ENCODE data around the gene ITPRID2.

ITPRID2 gene

GRCh38 chr2:181891258-181891965, at the start of gene ITPRID2:
ITPRID2 (plus strand) TSS chr2:181891730; CDS start chr2:181892067, 337 bp downstream.
- DNase-seq (ENCODE audit: low spot score) = peak; percentile 54

- no peak for DNase-seq (ENCODE audit: low spot score)
Observed at GRCh38 chr2:181844551-181845290, 46.8 kb upstream of the ITPRID2 start.

DNA sequence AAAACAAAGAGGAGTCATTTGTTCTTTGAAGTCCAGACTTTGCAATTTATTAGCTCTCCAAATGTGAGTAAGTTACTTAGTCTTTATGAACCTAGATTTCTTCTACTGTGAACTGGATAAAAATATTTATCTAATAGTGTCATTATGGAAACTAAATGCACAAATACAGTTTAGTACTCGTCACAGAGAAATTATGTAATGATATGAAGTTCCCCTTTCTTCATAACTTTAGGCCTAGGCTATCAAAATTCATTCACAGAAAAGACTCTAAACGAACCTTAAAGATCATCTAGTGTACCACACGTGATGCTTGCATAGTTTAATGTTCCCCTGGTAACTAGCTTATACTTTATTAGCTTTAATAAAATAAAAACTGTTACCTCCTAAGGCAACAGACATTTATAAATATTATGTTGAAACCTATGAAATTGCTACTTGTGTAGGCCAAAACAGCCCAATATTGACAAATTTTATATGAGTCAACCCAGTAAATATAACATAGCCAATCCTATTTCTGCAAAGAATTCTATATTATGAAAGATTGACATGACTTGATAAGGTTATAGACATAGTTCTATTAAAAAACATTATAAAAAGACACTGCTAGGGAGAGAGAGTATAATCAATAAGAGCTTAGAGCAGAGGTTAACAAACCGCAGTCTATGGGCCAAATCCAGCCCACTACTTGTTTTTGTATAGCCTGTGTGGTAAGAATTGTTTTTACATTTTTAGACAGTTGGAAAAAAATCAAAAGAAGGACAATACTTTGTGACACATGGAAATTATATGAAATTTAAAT, 44.9 kb upstream of the ITPRID2 start:
- DNase-seq (ENCODE audit: low spot score) = no peak

DNA sequence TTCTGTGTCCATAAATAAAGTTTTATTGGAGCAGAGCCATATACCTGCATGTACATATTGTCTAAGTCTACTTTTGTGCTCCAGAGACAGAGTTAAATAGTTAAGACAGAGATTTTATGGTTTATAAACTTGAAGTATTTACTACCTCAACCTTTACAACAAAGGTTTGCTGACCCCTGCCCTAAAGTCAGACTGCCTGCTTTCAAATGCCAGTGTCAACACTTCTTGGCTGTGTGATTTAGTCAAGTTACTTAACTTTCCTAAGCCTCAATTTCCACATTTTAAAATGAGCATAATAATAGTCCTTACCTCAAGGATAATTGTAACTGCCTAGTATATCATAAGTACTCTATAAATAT, 44.4 kb upstream of the ITPRID2 start:
- DNase-seq (ENCODE audit: low spot score) = no peak

GRCh38 chr2:181847702-181848101, 43.8 kb upstream of the ITPRID2 start:
- no peak for DNase-seq (ENCODE audit: low spot score)

DNA sequence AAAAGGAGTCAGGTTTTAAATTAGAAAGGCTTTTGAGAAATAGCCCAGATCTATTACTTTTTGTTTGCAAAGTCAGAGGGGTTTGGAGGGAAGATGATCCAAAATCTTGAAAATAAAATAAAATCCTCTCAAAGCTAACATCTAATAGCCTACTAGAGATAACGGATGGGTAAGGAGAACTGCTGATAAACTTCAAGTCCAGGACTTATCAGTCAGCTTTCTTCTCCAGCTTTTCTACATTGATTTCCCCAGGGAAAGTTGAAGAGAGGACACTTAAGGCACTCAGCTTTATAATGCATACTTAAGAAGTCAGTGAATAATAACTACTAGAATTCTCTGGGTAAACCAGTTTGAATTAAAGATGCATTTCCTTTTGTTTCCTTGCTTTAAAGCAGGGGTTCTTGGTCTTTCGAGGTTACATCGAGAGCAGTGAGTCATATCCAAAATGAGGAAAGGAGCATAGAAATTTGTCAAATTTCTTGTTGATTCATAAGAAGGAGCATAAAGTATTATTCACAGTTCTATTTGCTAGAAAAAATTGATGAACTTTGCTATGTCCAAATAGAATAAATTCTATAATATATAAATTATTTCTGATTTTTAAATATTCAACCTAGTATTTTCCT, 43.2 kb upstream of the ITPRID2 start:
- no peak for DNase-seq (ENCODE audit: low spot score)

DNA sequence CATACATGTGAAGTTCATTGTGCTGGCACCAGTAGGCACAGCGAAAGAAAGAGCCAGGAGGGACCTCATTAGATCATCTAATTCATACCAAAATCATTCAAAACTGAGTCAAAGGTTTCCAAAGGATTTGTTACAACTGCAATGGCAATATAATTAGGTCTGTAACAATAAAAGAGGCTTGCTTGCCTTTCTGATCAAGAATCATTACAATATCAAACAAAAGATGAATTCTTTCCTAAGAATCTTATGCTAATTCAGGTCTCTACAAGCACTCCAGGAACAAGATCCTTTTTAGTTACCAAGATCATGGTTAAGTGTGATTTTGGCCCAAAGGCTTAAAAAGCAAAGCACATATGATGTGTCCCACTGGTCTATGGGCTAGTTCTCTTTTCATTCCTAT, 41.9 kb upstream of the ITPRID2 start:
- no peak for DNase-seq (ENCODE audit: low spot score)

GRCh38 chr2:181850936-181851560, 40.5 kb upstream of the ITPRID2 start:
- DNase-seq (ENCODE audit: low spot score) = no peak

DNA sequence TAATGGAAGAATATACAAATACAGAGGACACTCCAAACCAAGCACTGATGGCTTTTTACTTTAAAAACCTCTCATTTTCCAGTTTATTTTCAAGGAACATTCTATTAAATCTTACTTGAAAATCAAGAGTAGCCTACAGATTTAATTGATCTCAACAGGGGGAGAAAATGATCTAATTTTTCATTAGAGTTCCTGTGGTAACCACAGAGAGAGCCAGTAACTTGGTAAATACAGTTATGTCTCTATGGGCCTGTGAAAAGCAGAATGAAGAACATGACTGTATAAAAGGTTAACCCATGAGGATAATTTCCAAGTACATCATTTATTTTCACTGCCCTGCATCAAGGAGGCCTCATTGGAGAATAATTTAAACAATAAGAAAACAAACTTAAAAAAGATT, 39.8 kb upstream of the ITPRID2 start:
- no peak for DNase-seq (ENCODE audit: low spot score)

GRCh38 chr2:181853696-181854095, 37.8 kb upstream of the ITPRID2 start:
- no peak for DNase-seq (ENCODE audit: low spot score)

GRCh38 chr2:181857483-181857882, 34.0 kb upstream of the ITPRID2 start:
- DNase-seq (ENCODE audit: low spot score) = no peak

GRCh38 chr2:181858600-181858999, 32.9 kb upstream of the ITPRID2 start:
- DNase-seq (ENCODE audit: low spot score) = no peak

- DNase-seq (ENCODE audit: low spot score) = no peak
Observed at GRCh38 chr2:181859123-181859522, 32.4 kb upstream of the ITPRID2 start.

DNA sequence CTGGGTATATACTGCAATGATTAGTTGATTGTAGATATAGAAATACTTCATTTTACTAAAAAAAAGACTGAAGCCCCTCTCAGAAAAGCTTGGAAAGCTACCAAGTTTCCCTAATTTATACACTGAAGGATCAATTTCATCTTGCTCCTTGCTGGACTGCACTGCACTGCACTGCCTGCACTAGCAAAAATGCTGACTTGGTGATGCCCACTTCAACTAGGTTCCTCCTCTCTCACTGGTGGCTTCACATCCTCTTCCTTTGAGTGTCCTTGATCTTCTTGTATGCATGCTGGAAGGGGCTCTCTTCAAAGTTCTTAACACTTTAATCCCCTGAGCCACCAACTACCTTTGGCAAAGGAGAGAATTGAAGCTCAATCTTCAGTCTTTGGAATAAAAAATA, 31.7 kb upstream of the ITPRID2 start:
- no peak for DNase-seq (ENCODE audit: low spot score)

GRCh38 chr2:181861379-181861778, 30.2 kb upstream of the ITPRID2 start:
- DNase-seq (ENCODE audit: low spot score) = no peak

- DNase-seq (ENCODE audit: low spot score) = no peak
Observed at GRCh38 chr2:181862583-181863281, 28.8 kb upstream of the ITPRID2 start.

GRCh38 chr2:181872178-181872577, 19.4 kb upstream of the ITPRID2 start:
- no peak for DNase-seq (ENCODE audit: low spot score)

DNA sequence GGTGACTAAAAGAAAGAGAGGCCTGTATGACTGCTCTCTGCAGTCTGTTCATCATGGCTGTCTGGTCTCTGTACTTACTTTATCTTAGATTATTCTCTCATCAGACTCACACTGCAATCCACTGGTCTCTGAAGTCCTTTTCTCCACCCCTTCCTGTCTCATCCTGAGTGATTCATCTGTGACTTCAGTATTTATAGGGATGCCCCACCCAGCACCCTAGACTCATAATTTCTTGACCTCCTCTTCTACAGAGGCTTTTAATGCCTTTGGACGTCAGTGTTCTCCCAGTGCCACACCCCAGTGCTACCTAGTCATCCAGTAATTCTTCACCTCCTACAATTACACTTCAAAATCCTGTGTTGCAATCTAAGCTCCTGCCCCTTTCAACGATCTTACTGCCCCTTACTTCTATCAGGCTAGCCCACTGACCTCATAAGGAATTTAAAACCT, 14.9 kb upstream of the ITPRID2 start:
- DNase-seq (ENCODE audit: low spot score) = no peak

- DNase-seq (ENCODE audit: low spot score) = no peak
Observed at GRCh38 chr2:181877181-181877664, 14.3 kb upstream of the ITPRID2 start.

DNA sequence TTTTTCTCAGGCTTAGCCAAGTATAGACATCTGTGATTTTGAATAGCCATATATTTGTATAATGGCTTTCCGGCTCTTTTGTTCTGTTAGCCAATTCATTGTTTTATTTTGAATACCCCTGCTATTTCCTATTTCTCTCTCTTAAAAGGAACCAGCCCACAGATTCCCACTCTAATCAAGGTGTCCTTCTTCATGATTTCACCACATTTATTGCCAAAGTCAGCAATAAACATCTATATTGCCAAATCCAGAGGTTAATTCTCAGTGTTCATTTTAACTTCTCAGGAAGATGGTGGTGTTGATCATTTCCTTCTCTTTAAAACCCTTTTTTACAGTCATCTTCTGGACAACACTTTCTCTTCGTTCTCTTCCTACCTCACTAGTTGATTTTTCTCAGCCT, 13.1 kb upstream of the ITPRID2 start:
- no peak for DNase-seq (ENCODE audit: low spot score)

DNA sequence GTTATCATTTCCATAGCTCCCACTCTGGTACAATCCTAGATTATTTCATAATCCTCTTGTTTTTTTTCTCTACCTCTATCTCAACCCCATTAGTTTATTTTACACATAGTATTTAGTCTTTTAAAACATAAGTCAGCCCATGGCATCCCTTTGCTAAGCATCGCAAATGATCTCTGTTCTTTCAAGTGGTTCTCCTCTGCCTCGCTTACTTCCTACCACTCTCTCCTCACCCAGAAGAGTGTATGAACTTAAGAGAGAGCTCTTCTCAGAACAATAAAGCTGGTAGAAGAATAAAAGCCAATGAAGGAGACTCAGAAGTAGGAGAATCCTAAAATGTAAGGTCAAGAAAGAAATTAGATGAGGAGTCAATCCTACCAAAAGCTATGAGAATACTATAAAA, 12.2 kb upstream of the ITPRID2 start:
- DNase-seq (ENCODE audit: low spot score) = no peak
